Astrocyte of the hippocampus (primary cell): ENCODE results near the gene TSC22D1.
A peak's percentile ranks its signal among the peaks of the same experiment; 100 is the strongest.

Source experiments
- DNase-seq: peaks from one replicate; pipeline ENCODE4 v3.0.0; 2011; ENCODE audit warnings: low read depth, low spot score

The TSC22D1 gene

GRCh38 chr13:44432650-44433049 lies 143.5 kb downstream of the TSC22D1 start:
- DNase-seq, result no peak

GRCh38 chr13:44431150-44431549 lies 145.0 kb downstream of the TSC22D1 start:
- no peak for DNase-seq

GRCh38 chr13:44429311-44429710 lies 146.8 kb downstream of the TSC22D1 start:
- no peak for DNase-seq

- DNase-seq, result no peak
Observed at GRCh38 chr13:44426461-44426860, 149.7 kb downstream of the TSC22D1 start.

- DNase-seq, result no peak
Observed at GRCh38 chr13:44425815-44426078, 150.4 kb downstream of the TSC22D1 start.

GRCh38 chr13:44425041-44425814 lies 150.9 kb downstream of the TSC22D1 start:
- no peak for DNase-seq

- no peak for DNase-seq
Observed at GRCh38 chr13:44423824-44424223, 152.3 kb downstream of the TSC22D1 start.

GRCh38 chr13:44422755-44423643 lies 153.1 kb downstream of the TSC22D1 start:
- no peak for DNase-seq

GRCh38 chr13:44421853-44422525 lies 154.1 kb downstream of the TSC22D1 start:
- no peak for DNase-seq

GRCh38 chr13:44420376-44421220 lies 155.5 kb downstream of the TSC22D1 start:
- no peak for DNase-seq

- no peak for DNase-seq
Observed at GRCh38 chr13:44417876-44418275, 158.3 kb downstream of the TSC22D1 start.

- DNase-seq, result peak; percentile 18
Observed at GRCh38 chr13:44417446-44417845, 158.7 kb downstream of the TSC22D1 start.

GRCh38 chr13:44416744-44417143 lies 159.4 kb downstream of the TSC22D1 start:
- no peak for DNase-seq

- DNase-seq, result no peak
Observed at GRCh38 chr13:44416301-44416700, 159.8 kb downstream of the TSC22D1 start.

- DNase-seq, result no peak
Observed at GRCh38 chr13:44415815-44416214, 160.3 kb downstream of the TSC22D1 start.

- no peak for DNase-seq
Observed at GRCh38 chr13:44414716-44415115, 161.4 kb downstream of the TSC22D1 start.

GRCh38 chr13:44413095-44413494 lies 163.0 kb downstream of the TSC22D1 start:
- DNase-seq, result no peak

- no peak for DNase-seq
Observed at GRCh38 chr13:44412346-44412935, 163.7 kb downstream of the TSC22D1 start.

- no peak for DNase-seq
Observed at GRCh38 chr13:44411841-44412240, 164.3 kb downstream of the TSC22D1 start.

- DNase-seq, result no peak
Observed at GRCh38 chr13:44410328-44410859, 165.7 kb downstream of the TSC22D1 start.

- no peak for DNase-seq
Observed at GRCh38 chr13:44409595-44409994, 166.5 kb downstream of the TSC22D1 start.
